Measurements from ENCODE around the gene C1orf35.

Gene C1orf35

DNA sequence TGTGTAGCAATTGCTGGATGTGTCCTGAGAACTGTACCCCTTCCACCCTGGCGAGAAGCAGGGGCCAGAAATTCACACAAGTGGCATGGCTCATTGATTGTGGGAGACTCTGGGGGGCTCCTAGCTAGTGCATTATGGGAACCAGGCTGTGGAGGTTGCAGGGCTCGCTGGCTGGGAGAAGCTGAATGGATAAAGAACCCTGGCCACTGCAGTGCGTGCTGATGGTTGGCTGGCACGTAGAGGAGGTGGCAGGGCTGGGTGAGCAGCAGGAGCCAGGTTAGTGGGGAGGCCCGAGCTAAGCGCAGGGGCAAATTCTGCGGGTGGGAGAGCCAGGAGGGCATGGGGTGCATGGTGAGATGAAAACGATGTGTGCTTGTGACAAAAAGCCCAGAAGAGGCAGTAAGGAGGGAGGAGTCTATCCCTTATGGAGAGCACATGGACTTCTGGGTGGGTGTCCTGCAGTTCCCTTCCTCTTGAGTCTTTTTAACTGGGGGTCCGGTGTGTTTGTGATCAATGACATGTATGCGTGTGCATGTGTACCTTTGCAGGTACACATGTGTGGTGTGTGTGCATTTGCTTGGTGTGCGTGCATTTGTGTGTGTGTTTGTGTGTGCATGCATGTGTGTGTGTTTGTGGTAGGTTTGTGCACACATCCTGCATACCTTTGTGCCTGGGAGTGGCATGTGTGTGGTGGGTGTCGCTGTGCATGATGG is 40.5 kb upstream of the C1orf35 start:
- ChIA-PET POLR2A (interaction anchor here (2.2 kb wide), 1 partner anchor 22 kb away, joined by 20 read pairs; the partner anchor contains the start of gene IBA57), CTCF (interaction anchor here (1.9 kb wide), 1 partner anchor 13 kb away, joined by 5 read pairs; no protein-coding TSS in a partner anchor)
- TF ChIP-seq FOXA1 (IDR thresholded peaks at IDR 0.05) (no peak), BHLHE40 (IDR thresholded peaks at IDR 0.05; ENCODE audit: borderline replicate concordance) (no peak), L3MBTL2 (conservative IDR thresholded peaks at IDR 0.05) (no peak), ARNT (IDR thresholded peaks at IDR 0.05) (no peak), ELF4 (IDR thresholded peaks at IDR 0.05) (no peak), FOXM1 (IDR thresholded peaks at IDR 0.05; ENCODE audit: borderline replicate concordance) (no peak)
- no peak for DNase-seq (ENCODE audit: extremely low spot score)

DNA sequence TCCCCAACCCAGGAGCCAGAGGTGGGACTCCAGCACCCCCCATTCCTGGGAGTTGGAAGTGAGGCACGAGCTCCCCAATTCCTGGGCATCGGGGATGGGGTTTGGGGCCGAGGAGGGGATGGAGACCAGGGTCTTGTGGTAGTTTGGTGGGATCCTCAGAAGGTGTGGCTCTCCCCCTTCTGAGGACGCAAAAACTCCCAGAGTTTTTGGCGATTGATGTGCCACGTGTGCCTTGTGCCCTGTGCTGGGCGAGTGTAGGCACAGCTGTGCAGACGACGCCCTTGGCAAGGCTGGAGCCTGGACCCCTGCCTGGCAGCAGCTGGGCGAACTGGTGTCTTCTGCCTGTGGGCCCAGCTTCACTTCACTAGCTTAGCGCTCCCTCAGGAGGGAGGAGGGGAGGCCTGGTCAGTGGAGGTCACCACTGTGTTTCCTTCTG is 39.6 kb upstream of the C1orf35 start:
- no peak for TF ChIP-seq FOXA1 (IDR thresholded peaks at IDR 0.05)
- TF ChIP-seq ZNF384 (IDR thresholded peaks at IDR 0.05), result no peak
- TF ChIP-seq FOXM1 (IDR thresholded peaks at IDR 0.05; ENCODE audit: borderline replicate concordance), result no peak
- TF ChIP-seq ARNT (IDR thresholded peaks at IDR 0.05), result no peak
- no peak for TF ChIP-seq TARDBP (IDR thresholded peaks at IDR 0.05)
- no peak for TF ChIP-seq L3MBTL2 (conservative IDR thresholded peaks at IDR 0.05)
- no peak for TF ChIP-seq FOXK2 (IDR thresholded peaks at IDR 0.05)
- TF ChIP-seq ELF4 (IDR thresholded peaks at IDR 0.05), result no peak
- no peak for TF ChIP-seq LEF1 (IDR thresholded peaks at IDR 0.05; ENCODE audit: borderline replicate concordance)
- CTCF ChIA-PET, result interaction anchor here (1.9 kb wide), 1 partner anchor 12 kb away, joined by 5 read pairs; no protein-coding TSS in a partner anchor
- POLR2A ChIA-PET, result interaction anchor here (0.6 to 2.2 kb wide), 2 partner anchors 8 to 23 kb away, joined by 3 to 20 read pairs; partner anchors contain the start of gene IBA57
- DNase-seq (ENCODE audit: extremely low spot score), result no peak

DNA sequence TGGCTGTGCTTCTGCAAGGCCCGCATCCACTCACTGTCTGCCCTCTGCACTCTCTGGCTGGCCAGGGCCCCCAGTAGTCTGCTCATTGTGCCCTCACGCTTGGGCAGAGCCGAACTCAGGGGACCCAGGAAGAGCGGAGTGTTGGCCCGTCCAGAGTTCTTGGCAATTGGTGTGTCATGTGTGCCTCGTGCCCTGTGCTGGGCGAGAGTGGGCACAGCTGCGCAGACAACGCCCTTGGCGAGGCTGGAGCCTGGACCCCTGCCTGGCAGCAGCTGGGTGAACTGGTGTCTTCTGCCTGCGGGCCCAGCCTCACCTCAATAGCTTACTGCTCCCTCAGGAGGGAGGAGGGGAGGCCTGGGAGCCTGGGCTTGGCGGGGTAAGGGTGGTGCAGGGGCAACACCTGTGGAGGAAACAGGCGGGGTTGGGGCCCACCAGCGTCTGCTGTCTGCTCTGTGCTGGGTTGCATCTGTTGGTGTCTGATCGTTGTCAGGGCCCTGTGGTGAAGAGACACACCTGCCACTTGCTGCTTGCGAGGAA is 39.1 kb upstream of the C1orf35 start:
- no peak for DNase-seq (ENCODE audit: extremely low spot score)
- ChIA-PET CTCF (interaction anchor here (1.9 kb wide), 1 partner anchor 11 kb away, joined by 5 read pairs; no protein-coding TSS in a partner anchor), POLR2A (interaction anchor here (0.6 kb wide), 1 partner anchor 9 kb away, joined by 3 read pairs; no protein-coding TSS in a partner anchor)
- TF ChIP-seq ARNT (IDR thresholded peaks at IDR 0.05), result no peak
- TF ChIP-seq LEF1 (IDR thresholded peaks at IDR 0.05; ENCODE audit: borderline replicate concordance), result no peak
- TF ChIP-seq FOXM1 (IDR thresholded peaks at IDR 0.05; ENCODE audit: borderline replicate concordance), result no peak
- TF ChIP-seq HDGF (IDR thresholded peaks at IDR 0.05; ENCODE audit: borderline replicate concordance), result no peak
- TF ChIP-seq BHLHE40 (IDR thresholded peaks at IDR 0.05; ENCODE audit: borderline replicate concordance), result no peak
- TF ChIP-seq, protein P1, sequence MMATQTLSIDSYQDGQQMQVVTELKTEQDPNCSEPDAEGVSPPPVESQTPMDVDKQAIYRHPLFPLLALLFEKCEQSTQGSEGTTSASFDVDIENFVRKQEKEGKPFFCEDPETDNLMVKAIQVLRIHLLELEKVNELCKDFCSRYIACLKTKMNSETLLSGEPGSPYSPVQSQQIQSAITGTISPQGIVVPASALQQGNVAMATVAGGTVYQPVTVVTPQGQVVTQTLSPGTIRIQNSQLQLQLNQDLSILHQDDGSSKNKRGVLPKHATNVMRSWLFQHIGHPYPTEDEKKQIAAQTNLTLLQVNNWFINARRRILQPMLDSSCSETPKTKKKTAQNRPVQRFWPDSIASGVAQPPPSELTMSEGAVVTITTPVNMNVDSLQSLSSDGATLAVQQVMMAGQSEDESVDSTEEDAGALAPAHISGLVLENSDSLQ (IDR thresholded peaks at IDR 0.05), result no peak
- no peak for TF ChIP-seq TARDBP (IDR thresholded peaks at IDR 0.05)
- TF ChIP-seq NFRKB (IDR thresholded peaks at IDR 0.05), result no peak
- no peak for TF ChIP-seq FOXA1 (IDR thresholded peaks at IDR 0.05)
- TF ChIP-seq ELF4 (IDR thresholded peaks at IDR 0.05), result no peak
- no peak for TF ChIP-seq SUZ12 (IDR thresholded peaks at IDR 0.05)
- no peak for TF ChIP-seq SP1 (IDR thresholded peaks at IDR 0.05)
- TF ChIP-seq ZNF384 (IDR thresholded peaks at IDR 0.05), result no peak
- no peak for TF ChIP-seq CTBP1 (IDR thresholded peaks at IDR 0.05; ENCODE audit: borderline replicate concordance)
- no peak for TF ChIP-seq FOXK2 (IDR thresholded peaks at IDR 0.05)
- TF ChIP-seq L3MBTL2 (conservative IDR thresholded peaks at IDR 0.05), result no peak

DNA sequence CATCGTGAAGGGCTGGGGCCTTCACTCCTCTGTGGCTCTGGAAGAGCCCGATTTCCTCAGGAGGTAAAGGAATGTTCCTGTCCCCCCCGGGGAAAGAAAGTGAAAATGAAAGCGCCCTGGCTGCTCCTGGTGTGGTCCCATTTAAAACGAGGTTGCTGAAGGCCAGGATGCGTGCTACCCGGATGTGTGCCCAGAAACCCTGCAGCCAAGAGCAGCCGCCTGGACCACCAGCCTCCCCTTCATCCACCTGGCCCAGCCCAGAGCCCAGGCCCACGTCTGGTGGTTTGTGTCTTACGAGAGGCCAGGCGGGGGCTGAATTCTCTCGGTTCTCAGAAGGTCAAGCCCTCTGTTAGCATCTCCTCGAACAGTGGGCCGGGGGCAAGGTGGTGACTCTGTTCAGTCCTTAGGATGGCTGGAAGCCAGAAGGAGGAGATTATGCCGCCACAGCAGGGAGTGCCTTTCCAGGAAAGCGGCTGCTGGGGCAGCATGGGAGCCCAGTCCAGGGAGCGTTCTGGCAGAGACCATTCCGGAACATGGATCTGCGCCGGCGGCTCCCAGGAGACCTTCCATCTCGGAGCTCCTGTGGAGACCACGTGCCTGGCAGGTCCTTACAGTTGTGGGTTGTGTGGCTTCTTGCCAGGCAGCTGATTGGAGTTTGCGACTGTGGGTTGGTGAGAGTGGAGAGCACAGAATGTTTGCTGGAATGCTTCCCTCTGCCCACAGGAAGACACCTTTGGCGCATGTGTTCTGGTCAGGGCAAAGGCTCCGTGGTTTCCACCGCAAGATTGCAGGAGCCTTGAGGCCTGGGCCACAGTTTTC is 38.3 kb upstream of the C1orf35 start:
- POLR2A ChIA-PET, result interaction anchor here (1.0 to 2.8 kb wide), 3 partner anchors 23 to 406 kb away, joined by 3 to 8 read pairs (median 3); partner anchors contain the start of genes JMJD4 and SNAP47
- DNase-seq (ENCODE audit: extremely low spot score), result no peak
- CTCF ChIA-PET, result interaction anchor here (1.9 kb wide), 1 partner anchor 11 kb away, joined by 5 read pairs; no protein-coding TSS in a partner anchor
- TF ChIP-seq ELF4 (IDR thresholded peaks at IDR 0.05) (no peak), FOXK2 (IDR thresholded peaks at IDR 0.05) (no peak), CTBP1 (IDR thresholded peaks at IDR 0.05; ENCODE audit: borderline replicate concordance) (no peak), FOXM1 (IDR thresholded peaks at IDR 0.05; ENCODE audit: borderline replicate concordance) (no peak), NFRKB (IDR thresholded peaks at IDR 0.05) (no peak), SUZ12 (IDR thresholded peaks at IDR 0.05) (no peak), LEF1 (IDR thresholded peaks at IDR 0.05; ENCODE audit: borderline replicate concordance) (no peak), HDGF (IDR thresholded peaks at IDR 0.05; ENCODE audit: borderline replicate concordance) (no peak), ARNT (IDR thresholded peaks at IDR 0.05) (no peak), ZNF384 (IDR thresholded peaks at IDR 0.05) (no peak), BHLHE40 (IDR thresholded peaks at IDR 0.05; ENCODE audit: borderline replicate concordance) (no peak), SP1 (IDR thresholded peaks at IDR 0.05) (no peak), FOXA1 (IDR thresholded peaks at IDR 0.05) (no peak), L3MBTL2 (conservative IDR thresholded peaks at IDR 0.05) (no peak), TARDBP (IDR thresholded peaks at IDR 0.05) (no peak)
- TF ChIP-seq, protein P1 (IDR thresholded peaks at IDR 0.05), result no peak

- DNase-seq (ENCODE audit: extremely low spot score), result no peak
- TF ChIP-seq, protein P1 (IDR thresholded peaks at IDR 0.05), result no peak
- TF ChIP-seq LEF1 (IDR thresholded peaks at IDR 0.05; ENCODE audit: borderline replicate concordance) (no peak), FOXK2 (IDR thresholded peaks at IDR 0.05) (no peak), BHLHE40 (IDR thresholded peaks at IDR 0.05; ENCODE audit: borderline replicate concordance) (no peak), CTBP1 (IDR thresholded peaks at IDR 0.05; ENCODE audit: borderline replicate concordance) (no peak), FOXM1 (IDR thresholded peaks at IDR 0.05; ENCODE audit: borderline replicate concordance) (no peak), ARNT (IDR thresholded peaks at IDR 0.05) (no peak), ZNF384 (IDR thresholded peaks at IDR 0.05) (no peak), L3MBTL2 (conservative IDR thresholded peaks at IDR 0.05) (no peak), NFRKB (IDR thresholded peaks at IDR 0.05) (no peak), FOXA1 (IDR thresholded peaks at IDR 0.05) (no peak), ELF4 (IDR thresholded peaks at IDR 0.05) (no peak)
- ChIA-PET CTCF (interaction anchor here (1.0 kb wide), 1 partner anchor 13 kb away, joined by 5 read pairs; no protein-coding TSS in a partner anchor), POLR2A (interaction anchor here (0.6 to 2.8 kb wide), 14 partner anchors 8 to 406 kb away, joined by 3 to 8 read pairs (median 4); partner anchors contain the start of genes JMJD4 and SNAP47)
Observed at GRCh38 chr1:228140724-228141225, 37.6 kb upstream of the C1orf35 start.

All from HEK293T (cell line).